Measurements from ENCODE around the gene METTL25B.

METTL25B gene

GRCh38 chr1:156725683-156726280 lies 2.5 kb upstream of the METTL25B start:
- peak in 2 of 3 experiments; percentile 59 to 63 for DNase-seq (ENCODE audit: low read depth in 2 of 3, low spot score in 2 of 3)

GRCh38 chr1:156726549-156727226 lies 1.6 kb upstream of the METTL25B start:
- no peak for DNase-seq (ENCODE audit: low read depth in 2 of 3, low spot score in 2 of 3)

- no peak for DNase-seq (ENCODE audit: low read depth in 2 of 3, low spot score in 2 of 3)
Measured at GRCh38 chr1:156727492-156727891, 777 bp upstream of the METTL25B start.

- peak in 2 of 3 experiments; percentile 85 to 88 for DNase-seq (ENCODE audit: low read depth in 2 of 3, low spot score in 2 of 3)
Measured at GRCh38 chr1:156728599-156729462, 562 bp downstream of the METTL25B start, which contains the start of gene ISG20L2. TSS of gene ISG20L2 (minus strand) at chr1:156728766. CDS start at chr1:156727652, 1,114 bp downstream.

GRCh38 chr1:156733989-156734584 lies 5.8 kb downstream of the METTL25B start:
- no peak for DNase-seq (ENCODE audit: low read depth in 2 of 3, low spot score in 2 of 3)

GRCh38 chr1:156738407-156738806 lies 10.1 kb downstream of the METTL25B start:
- DNase-seq (ENCODE audit: low read depth in 2 of 3, low spot score in 2 of 3), result no peak

GRCh38 chr1:156738916-156739315 lies 10.6 kb downstream of the METTL25B start:
- DNase-seq (ENCODE audit: low read depth in 2 of 3, low spot score in 2 of 3), result no peak

- no peak for DNase-seq (ENCODE audit: low read depth in 2 of 3, low spot score in 2 of 3)
Measured at GRCh38 chr1:156740237-156740740, 12.0 kb downstream of the METTL25B start.

- peak; percentile 83 to 91 (median 85) for DNase-seq (ENCODE audit: low read depth in 2 of 3, low spot score in 2 of 3)
Measured at GRCh38 chr1:156740741-156741480, 12.6 kb downstream of the METTL25B start, which contains the start of gene MRPL24. TSS of gene MRPL24 (minus strand) at chr1:156741088. CDS start at chr1:156738704, 2,384 bp downstream.

GRCh38 chr1:156741481-156741983 lies 13.3 kb downstream of the METTL25B start:
- DNase-seq (ENCODE audit: low read depth in 2 of 3, low spot score in 2 of 3), result no peak

GRCh38 chr1:156742017-156742416 lies 13.7 kb downstream of the METTL25B start:
- DNase-seq (ENCODE audit: low read depth in 2 of 3, low spot score in 2 of 3), result no peak

GRCh38 chr1:156742801-156743200 lies 14.5 kb downstream of the METTL25B start:
- no peak for DNase-seq (ENCODE audit: low read depth in 2 of 3, low spot score in 2 of 3)

GRCh38 chr1:156743367-156744302 lies 15.4 kb downstream of the METTL25B start:
- DNase-seq (ENCODE audit: low read depth in 2 of 3, low spot score in 2 of 3), result no peak

GRCh38 chr1:156744344-156744743 lies 16.1 kb downstream of the METTL25B start:
- DNase-seq (ENCODE audit: low read depth in 2 of 3, low spot score in 2 of 3), result no peak

GRCh38 chr1:156744786-156745419 lies 16.6 kb downstream of the METTL25B start:
- no peak for DNase-seq (ENCODE audit: low read depth in 2 of 3, low spot score in 2 of 3)

- no peak for DNase-seq (ENCODE audit: low read depth in 2 of 3, low spot score in 2 of 3)
Measured at GRCh38 chr1:156745881-156746280, 17.6 kb downstream of the METTL25B start.

GRCh38 chr1:156746406-156746727 lies 18.1 kb downstream of the METTL25B start:
- DNase-seq (ENCODE audit: low read depth in 2 of 3, low spot score in 2 of 3), result no peak

GRCh38 chr1:156746728-156747631 lies 18.7 kb downstream of the METTL25B start:
- no peak for DNase-seq (ENCODE audit: low read depth in 2 of 3, low spot score in 2 of 3)
